Type B pancreatic cell (in vitro differentiated cells): ENCODE data around the gene BST2. TPM values are rescaled to one million over a fixed set of nuclear protein-coding genes. Genes with fewer than 3 reads are reported as not detected.

ENCODE experiments used
- DNase-seq: peaks from one replicate; pipeline ENCODE4 v3.0.0; 2021; ENCODE audit warnings: mixed read lengths; ENCODE audit not compliant: unreplicated experiment; ENCODE audit errors: extremely low spot score
- H3K27ac Mint-ChIP-seq: 2 replicates; pipeline ENCODE4 v1.8.0; 2021; ENCODE audit warnings: mild to moderate bottlenecking, mixed read lengths
- H3K27me3 Mint-ChIP-seq: 2 replicates; pipeline ENCODE4 v1.8.0; 2021; ENCODE audit warnings: mixed read lengths
- H3K36me3 Mint-ChIP-seq: 2 replicates; pipeline ENCODE4 v1.8.0; 2021; ENCODE audit warnings: mixed read lengths
- H3K4me1 Mint-ChIP-seq: one replicate; pipeline ENCODE4 v1.8.0; 2021; ENCODE audit warnings: mixed read lengths; ENCODE audit not compliant: unreplicated experiment
- H3K4me3 Mint-ChIP-seq: 2 replicates; pipeline ENCODE4 v1.8.0; 2021; ENCODE audit warnings: mild to moderate bottlenecking, mixed read lengths
- H3K9me3 Mint-ChIP-seq: 2 replicates; pipeline ENCODE4 v1.8.0; 2021; ENCODE audit warnings: mixed read lengths
- CTCF ChIP-seq: fragments of 200-600 bp; sonication (generic); conservative IDR thresholded peaks from 2 replicates; pipeline ENCODE4 v1.5.0; 2021; ENCODE audit warnings: antibody characterized with exemption, mild to moderate bottlenecking
- long read RNA-seq: library from polyadenylated mRNA; unstranded; transcript quantifications from one replicate; pipeline ENCODE4 v2.0.0, GENCODE V29; 2020
- total RNA-seq: library from RNA; stranded (reverse); gene quantifications from 2 replicates; pipeline ENCODE4 v1.2.1, GENCODE V29; 2021; ENCODE audit warnings: low replicate concordance

Gene BST2
- total RNA-seq, result 2.5 and 3.8 TPM in 2 replicates
- long read RNA-seq, result 0 reads

GRCh38 chr19:17405250-17406045 lies at the start of gene BST2:
TSS of gene BST2 (minus strand) at chr19:17405630. CDS start at chr19:17405575, 55 bp downstream.
- Mint-ChIP-seq H3K4me3 (no peak within 1 kb of the TSS), H3K36me3 (no peaks in the 10 kb centered on the region), H3K27me3 (peaks cover 4% of the 10 kb centered on the region), H3K4me1 (peaks cover 11% of the 10 kb centered on the region), H3K9me3 (no peaks in the 10 kb centered on the region), H3K27ac (no peak within 1 kb of the TSS)
- TF ChIP-seq CTCF, result no peak
- DNase-seq, result no peak

- peaks cover 59% of the 10 kb centered on the region for H3K27me3 Mint-ChIP-seq
- peak overlapping the region; percentile 25 for H3K4me3 Mint-ChIP-seq
- H3K9me3 Mint-ChIP-seq, result peaks cover 4% of the 10 kb centered on the region
- TF ChIP-seq CTCF, result no peak
- H3K4me1 Mint-ChIP-seq, result peaks cover 3% of the 10 kb centered on the region
- DNase-seq, result no peak
- no peaks in the 10 kb centered on the region for H3K36me3 Mint-ChIP-seq
- H3K27ac Mint-ChIP-seq, result no peak overlapping the region
These were observed 49.2 kb upstream of the BST2 start for GRCh38 chr19:17454576-17455071.

- TF ChIP-seq CTCF, result no peak
- peaks cover 8% of the 10 kb centered on the region for H3K4me1 Mint-ChIP-seq
- H3K27me3 Mint-ChIP-seq, result peaks cover 54% of the 10 kb centered on the region
- no peaks in the 10 kb centered on the region for H3K36me3 Mint-ChIP-seq
- no peak overlapping the region for H3K27ac Mint-ChIP-seq
- no peak overlapping the region for H3K4me3 Mint-ChIP-seq
- no peak for DNase-seq
- H3K9me3 Mint-ChIP-seq, result peaks cover 4% of the 10 kb centered on the region
These were observed 46.4 kb upstream of the BST2 start for GRCh38 chr19:17451820-17452219.

GRCh38 chr19:17450264-17451075 lies 45.0 kb upstream of the BST2 start:
- H3K27me3 Mint-ChIP-seq, result peaks cover 43% of the 10 kb centered on the region
- no peak for DNase-seq
- H3K9me3 Mint-ChIP-seq, result peaks cover 4% of the 10 kb centered on the region
- peaks cover 8% of the 10 kb centered on the region for H3K4me1 Mint-ChIP-seq
- peak overlapping the region; percentile 82 for H3K4me3 Mint-ChIP-seq
- TF ChIP-seq CTCF, result no peak
- H3K27ac Mint-ChIP-seq, result peak overlapping the region; percentile 78
- no peaks in the 10 kb centered on the region for H3K36me3 Mint-ChIP-seq

- DNase-seq, result no peak
- peak; percentile 72 for TF ChIP-seq CTCF
- peaks cover 6% of the 10 kb centered on the region for H3K4me1 Mint-ChIP-seq
- peak within 1 kb of the TSS; percentile 72 for H3K4me3 Mint-ChIP-seq
- no peak within 1 kb of the TSS for H3K27ac Mint-ChIP-seq
- H3K27me3 Mint-ChIP-seq, result peaks cover 24% of the 10 kb centered on the region
- H3K36me3 Mint-ChIP-seq, result no peaks in the 10 kb centered on the region
- peaks cover 4% of the 10 kb centered on the region for H3K9me3 Mint-ChIP-seq
These were observed 42.9 kb upstream of the BST2 start, which contains the start of gene TMEM221 for GRCh38 chr19:17448131-17448967. TSS of gene TMEM221 (minus strand) at chr19:17448668. CDS start at chr19:17448462, 206 bp downstream.
